Measurements from ENCODE around the gene GJA3. TPM values are rescaled to one million over a fixed set of nuclear protein-coding genes. Genes with fewer than 3 reads are reported as not detected.

Gene GJA3
- total and polyA plus RNA-seq, 8 donors: 0.03 to 0.40 (median 0.08) TPM

DNA sequence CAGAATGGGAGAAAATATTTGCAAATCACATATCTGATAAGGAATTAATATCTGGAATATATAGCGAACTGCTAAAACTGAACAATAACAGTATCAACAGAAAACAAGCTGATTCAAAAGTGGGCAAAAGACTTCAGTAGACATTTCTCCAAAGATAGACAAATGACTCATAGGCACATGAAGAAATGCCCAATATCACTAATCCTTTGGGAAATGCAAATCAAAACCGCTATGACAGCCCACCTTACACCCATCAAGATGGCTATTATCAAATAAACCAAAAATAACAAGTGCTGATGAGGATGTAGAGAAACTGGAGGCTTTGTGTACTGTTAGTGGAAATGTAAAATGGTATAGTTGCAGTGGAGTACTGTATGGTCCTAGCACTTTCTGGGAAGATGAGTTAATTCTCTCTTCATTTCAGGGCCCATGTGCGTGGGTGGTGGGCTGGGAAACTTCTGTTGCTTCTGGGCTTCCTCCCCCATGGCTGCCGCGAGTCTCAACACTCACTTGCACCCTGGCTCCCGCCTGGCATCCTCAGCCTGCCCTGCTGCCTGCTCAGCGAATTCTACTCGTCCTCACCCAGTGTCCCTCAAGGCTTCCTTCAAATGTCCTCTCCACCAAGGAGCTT is 12.4 kb upstream of the GJA3 start:
- WGBS, 2 donors: 65 to 80% methylated on average over 8 of the region's 8 CpGs
- Histone ChIP-seq H3K36me3 (no peaks in the 10 kb centered on the region), H3K9me3 (no peaks in the 10 kb centered on the region), H3K27ac (no peak overlapping the region), H3K4me3 (no peak overlapping the region), H3K27me3 (peaks cover 0 to 5% (median 2%) of the 10 kb centered on the region in 4 donors), H3K4me1 (no peaks in the 10 kb centered on the region)
- DNase-seq: no peak
- intact Hi-C loops (cut with DNase I): no loop called here
- TF ChIP-seq, protein P1, sequence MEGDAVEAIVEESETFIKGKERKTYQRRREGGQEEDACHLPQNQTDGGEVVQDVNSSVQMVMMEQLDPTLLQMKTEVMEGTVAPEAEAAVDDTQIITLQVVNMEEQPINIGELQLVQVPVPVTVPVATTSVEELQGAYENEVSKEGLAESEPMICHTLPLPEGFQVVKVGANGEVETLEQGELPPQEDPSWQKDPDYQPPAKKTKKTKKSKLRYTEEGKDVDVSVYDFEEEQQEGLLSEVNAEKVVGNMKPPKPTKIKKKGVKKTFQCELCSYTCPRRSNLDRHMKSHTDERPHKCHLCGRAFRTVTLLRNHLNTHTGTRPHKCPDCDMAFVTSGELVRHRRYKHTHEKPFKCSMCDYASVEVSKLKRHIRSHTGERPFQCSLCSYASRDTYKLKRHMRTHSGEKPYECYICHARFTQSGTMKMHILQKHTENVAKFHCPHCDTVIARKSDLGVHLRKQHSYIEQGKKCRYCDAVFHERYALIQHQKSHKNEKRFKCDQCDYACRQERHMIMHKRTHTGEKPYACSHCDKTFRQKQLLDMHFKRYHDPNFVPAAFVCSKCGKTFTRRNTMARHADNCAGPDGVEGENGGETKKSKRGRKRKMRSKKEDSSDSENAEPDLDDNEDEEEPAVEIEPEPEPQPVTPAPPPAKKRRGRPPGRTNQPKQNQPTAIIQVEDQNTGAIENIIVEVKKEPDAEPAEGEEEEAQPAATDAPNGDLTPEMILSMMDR (IDR thresholded peaks at IDR 0.05): no peak
- ATAC-seq: no peak
- FAIRE-seq: no peak

DNA sequence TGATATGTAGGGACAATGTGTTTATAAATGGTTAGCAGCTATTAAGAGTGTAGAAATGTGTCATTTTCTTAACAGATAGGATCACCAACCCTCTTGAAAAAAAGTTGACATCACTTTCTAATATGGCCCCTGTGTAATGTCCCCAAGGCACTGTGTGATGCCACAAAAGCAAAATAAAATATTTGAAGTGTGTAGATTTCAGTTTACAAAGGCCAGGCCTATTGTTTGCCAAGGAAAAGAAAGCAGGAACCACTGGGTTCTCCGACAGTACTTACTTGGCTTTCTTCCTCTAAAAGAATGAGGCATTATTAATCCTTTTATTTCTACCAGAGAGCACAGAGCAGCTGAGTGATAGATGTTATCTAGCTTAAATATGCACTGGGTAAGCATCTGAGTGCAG is 10.5 kb upstream of the GJA3 start:
- DNase-seq (no peak), ATAC-seq (no peak), FAIRE-seq (no peak)
- Histone ChIP-seq H3K36me3 (no peaks in the 10 kb centered on the region), H3K9me3 (no peaks in the 10 kb centered on the region), H3K27me3 (no peaks in the 10 kb centered on the region), H3K27ac (no peak overlapping the region), H3K4me1 (no peaks in the 10 kb centered on the region), H3K4me3 (no peak overlapping the region)
- intact Hi-C loops (cut with DNase I): no loop called here
- 75 to 77% methylated on average over 1 of the region's 1 CpG for WGBS, 2 donors
- TF ChIP-seq, protein P1 (IDR thresholded peaks at IDR 0.05): no peak

DNA sequence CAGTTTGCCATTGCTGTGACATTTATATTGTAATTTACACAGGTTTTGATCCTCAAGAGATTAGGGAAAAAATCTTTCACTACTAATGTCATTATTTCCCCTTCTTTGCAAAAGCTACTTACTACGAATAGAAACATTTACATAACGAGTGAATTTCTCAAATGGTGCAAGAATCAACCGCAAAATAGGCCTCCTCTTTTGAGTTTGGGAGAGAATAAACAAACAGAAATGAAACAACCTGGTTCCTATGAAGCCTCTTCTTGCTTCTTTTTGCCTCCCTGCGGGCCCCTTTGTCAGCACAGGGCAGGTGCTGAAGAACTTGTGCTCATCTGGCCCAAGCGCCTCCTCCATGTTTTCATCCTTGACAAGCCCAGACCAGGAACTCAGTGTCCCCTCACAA is 10.1 kb upstream of the GJA3 start:
- ATAC-seq: no peak

DNA sequence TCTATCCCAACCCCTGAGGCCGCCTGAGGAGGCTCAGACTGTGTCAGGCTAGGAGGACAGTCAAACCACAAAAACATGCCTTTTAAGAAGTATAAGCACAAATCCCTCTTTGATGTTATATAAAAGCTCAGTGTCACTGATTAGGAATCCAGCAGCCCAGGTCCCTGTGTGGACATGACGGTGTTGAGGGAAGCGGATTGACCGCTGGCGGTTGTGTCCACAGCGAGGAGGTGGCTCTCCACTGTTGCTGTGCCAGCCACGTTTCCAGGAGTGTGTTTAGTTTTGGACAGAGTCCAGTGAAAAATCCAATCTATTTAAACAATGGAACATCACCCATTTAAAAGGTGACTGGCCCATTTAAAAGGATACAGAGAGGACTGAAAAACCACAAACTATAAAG is 7.5 kb upstream of the GJA3 start:
- TF ChIP-seq, protein P1 (IDR thresholded peaks at IDR 0.05): no peak
- no peak for FAIRE-seq
- intact Hi-C loops (cut with DNase I): no loop called here
- Histone ChIP-seq H3K27ac (no peak overlapping the region), H3K27me3 (no peaks in the 10 kb centered on the region), H3K4me3 (no peak overlapping the region), H3K4me1 (no peaks in the 10 kb centered on the region), H3K36me3 (no peaks in the 10 kb centered on the region), H3K9me3 (no peaks in the 10 kb centered on the region)
- DNase-seq: no peak
- ATAC-seq: no peak
- WGBS, 2 donors: 58 to 68% methylated on average over 7 of the region's 7 CpGs

More for the DNA sequence above, 10.1 kb upstream of the GJA3 start:
- TF ChIP-seq, protein P1 (IDR thresholded peaks at IDR 0.05): no peak
- no peaks in the 10 kb centered on the region for H3K9me3 ChIP-seq
- H3K36me3 ChIP-seq: no peaks in the 10 kb centered on the region
- no peak overlapping the region for H3K27ac ChIP-seq
- no peaks in the 10 kb centered on the region for H3K4me1 ChIP-seq
- 83 to 89% methylated on average over 5 of the region's 5 CpGs for WGBS, 2 donors
- FAIRE-seq: no peak
- DNase-seq: no peak
- H3K27me3 ChIP-seq: no peaks in the 10 kb centered on the region
- H3K4me3 ChIP-seq: no peak overlapping the region
- intact Hi-C loops (cut with DNase I): no loop called here

DNA sequence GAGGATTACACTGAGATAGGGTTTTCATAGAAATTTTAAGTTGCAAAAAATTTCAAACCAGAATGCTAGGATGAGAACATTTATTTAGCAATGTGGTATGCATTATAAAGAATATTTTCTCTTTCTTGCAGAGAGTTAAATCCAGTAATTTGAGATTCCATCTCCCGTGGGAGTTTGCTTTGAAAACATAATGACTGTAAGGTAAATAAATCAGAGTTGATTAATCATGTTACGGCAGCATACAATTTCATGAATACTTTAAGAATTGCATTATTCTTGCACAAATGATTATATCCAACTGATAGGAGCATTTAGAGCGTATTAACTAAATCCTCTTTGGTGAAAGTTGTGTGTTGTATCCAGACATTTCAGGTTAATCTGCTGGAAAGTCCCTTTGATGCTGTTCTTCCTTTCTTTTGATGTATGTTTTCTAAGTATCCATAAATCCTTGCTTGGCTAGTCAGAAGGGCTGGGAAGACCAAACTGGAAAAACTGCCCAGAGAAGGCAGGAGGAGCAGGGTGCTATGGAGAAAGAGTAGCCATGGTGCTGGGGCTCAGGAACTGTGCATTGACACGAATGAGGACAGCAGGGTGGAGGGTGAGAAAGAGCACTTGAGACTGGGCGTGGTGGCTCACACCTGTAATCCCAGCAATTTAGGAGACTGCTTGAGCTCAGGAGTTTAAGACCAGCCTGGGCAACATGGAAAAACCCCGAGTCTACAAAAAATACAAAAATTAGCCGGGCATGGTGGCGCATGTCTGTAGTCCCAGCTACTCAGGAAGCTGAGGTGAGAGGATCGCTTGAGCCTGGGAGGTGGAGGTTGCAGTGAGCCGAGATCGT is 4.8 kb upstream of the GJA3 start:
- Histone ChIP-seq H3K4me3 (no peak overlapping the region), H3K9me3 (no peaks in the 10 kb centered on the region), H3K36me3 (no peaks in the 10 kb centered on the region), H3K4me1 (peaks cover 0 to 4% (median 0%) of the 10 kb centered on the region in 3 donors), H3K27ac (no peak overlapping the region), H3K27me3 (peaks cover 0 to 6% (median 2%) of the 10 kb centered on the region in 4 donors)
- ATAC-seq (no peak), DNase-seq (no peak), FAIRE-seq (no peak)
- intact Hi-C loops (cut with DNase I): no loop called here
- TF ChIP-seq, protein P1 (IDR thresholded peaks at IDR 0.05): no peak
- 62 to 69% methylated on average over 11 of the region's 11 CpGs for WGBS, 2 donors

Data from pancreas (tissue), 10 donors.